A673 (cell line): ENCODE data around the gene GATAD2A. TPM values are rescaled to one million over a fixed set of nuclear protein-coding genes. Genes with fewer than 3 reads are reported as not detected.
"Not testable (repeated sequence)": the region's sequence is repeated elsewhere in the genome, so short reads cannot be mapped to it uniquely, and the experiment has no call there.

Source experiments
- BruUV-seq: library from RNA; stranded (reverse); fragments of 400-500 nt; replicated peaks from 2 replicates; lab custom pipeline; 2021; lab: Mats Ljungman, UMichigan
- CTCF ChIA-PET: fragments of 300-600 bp; sonication (Branson Sonifier 250); formaldehyde crosslinking; loops from one replicate; lab custom pipeline; 2022; ENCODE audit warnings: antibody characterized with exemption; lab: Charles Lee
- POLR2A ChIA-PET: fragments of 300-600 bp; sonication (Branson Sonifier 250); formaldehyde crosslinking; loops from one replicate; lab custom pipeline; 2022; ENCODE audit warnings: antibody characterized with exemption; ENCODE audit not compliant: low non-redundant PET; lab: Charles Lee
- DNase-seq: peaks from one replicate; pipeline ENCODE4 v3.0.0-alpha.2; 2015; ENCODE audit warnings: low spot score
- H3K27ac ChIP-seq: fragments of 200-600 bp; sonication (generic); 2 replicates; pipeline ENCODE4 v1.5.1; 2016; ENCODE audit warnings: mixed run types, low read depth, mild to moderate bottlenecking, mixed read lengths, antibody characterized with exemption, low read length; ENCODE audit not compliant: poor library complexity, severe bottlenecking
- H3K27me3 ChIP-seq: fragments of 200-600 bp; sonication (generic); replicated peaks from 2 replicates; pipeline ENCODE4 v1.6.1; 2017; ENCODE audit warnings: mixed run types, low read depth, mild to moderate bottlenecking, mixed read lengths, antibody characterized with exemption, low read length; ENCODE audit not compliant: insufficient read depth, poor library complexity
- H3K36me3 ChIP-seq: fragments of 200-600 bp; sonication (generic); 2 replicates; pipeline ENCODE4 v1.6.1; 2016; ENCODE audit warnings: mixed run types, mild to moderate bottlenecking, mixed read lengths, antibody characterized with exemption, low read length; ENCODE audit not compliant: insufficient read depth, poor library complexity, severe bottlenecking
- H3K4me1 ChIP-seq: fragments of 200-600 bp; sonication (generic); 2 replicates; pipeline ENCODE4 v1.6.1; 2017; ENCODE audit warnings: mixed run types, mild to moderate bottlenecking, mixed read lengths, antibody characterized with exemption, low read length; ENCODE audit not compliant: insufficient read depth, poor library complexity, severe bottlenecking
- H3K4me3 ChIP-seq: fragments of 200-600 bp; sonication (generic); 2 replicates; pipeline ENCODE4 v1.5.1; 2016; ENCODE audit warnings: low read depth, mixed run types, mild to moderate bottlenecking, mixed read lengths, low read length; ENCODE audit not compliant: poor library complexity, severe bottlenecking
- H3K9me3 ChIP-seq: fragments of 200-600 bp; sonication (generic); 2 replicates; pipeline ENCODE4 v1.6.1; 2016; ENCODE audit warnings: mixed run types, low read depth, mild to moderate bottlenecking, mixed read lengths, antibody characterized with exemption, low read length; ENCODE audit not compliant: poor library complexity, severe bottlenecking
- CTCF ChIP-seq: fragments of 300-800, 200-600 bp; sonication (generic); conservative IDR thresholded peaks from 2 replicates; pipeline ENCODE4 v1.5.1; 2017; ENCODE audit warnings: low read depth, mild to moderate bottlenecking, antibody characterized with exemption, low read length, moderate library complexity, mixed read lengths
- EZH2 ChIP-seq: fragments of 200-600 bp; sonication (generic); IDR thresholded peaks from 2 replicates; pipeline ENCODE4 v1.6.1; 2017; ENCODE audit warnings: borderline replicate concordance, low read depth, mild to moderate bottlenecking, mixed read lengths, antibody characterized with exemption, low read length; ENCODE audit not compliant: poor library complexity, severe bottlenecking
- intact Hi-C: fragments of 100-400 bp; cut with micrococcal nuclease; formaldehyde crosslinking; loops from one replicate; pipeline ENCODE4 v1.10.0; 2022; ENCODE audit not compliant: unreplicated experiment
- total RNA-seq: library from RNA; stranded (reverse); gene quantifications from 2 replicates; pipeline ENCODE4 v1.2.3, GENCODE V29; 2021

Gene GATAD2A
- total RNA-seq, 1 experiment from 2014 or later: 218 TPM

GRCh38 chr19:19372656-19373416, 32.6 kb upstream of the GATAD2A start:
- Histone ChIP-seq H3K9me3 (no peaks in the 10 kb centered on the region), H3K4me1 (peaks cover 5% of the 10 kb centered on the region), H3K27me3 (no peaks in the 10 kb centered on the region), H3K4me3 (no peak overlapping the region), H3K27ac (no peak overlapping the region), H3K36me3 (no peaks in the 10 kb centered on the region)
- DNase-seq: no peak
- CTCF ChIA-PET: no interaction called here
- POLR2A ChIA-PET: no interaction called here
- TF ChIP-seq CTCF (no peak), EZH2 (no peak)
- BruUV-seq: no TSS peak
- intact Hi-C loops: no loop called here

GRCh38 chr19:19379527-19379926, 25.9 kb upstream of the GATAD2A start:
- TF ChIP-seq EZH2 (no peak), CTCF (no peak)
- no TSS peak for BruUV-seq
- ChIA-PET POLR2A (interaction anchor here (0.6 kb wide), 2 partner anchors 9 to 971 kb away, joined by 8 to 9 read pairs; no protein-coding TSS in a partner anchor), CTCF (no interaction called here)
- Histone ChIP-seq H3K4me1 (peaks cover 9% of the 10 kb centered on the region), H3K4me3 (no peak overlapping the region), H3K36me3 (no peaks in the 10 kb centered on the region), H3K27me3 (no peaks in the 10 kb centered on the region), H3K27ac (no peak overlapping the region), H3K9me3 (no peaks in the 10 kb centered on the region)
- intact Hi-C loops: no loop called here
- no peak for DNase-seq

GRCh38 chr19:19380316-19380715, 25.2 kb upstream of the GATAD2A start:
- POLR2A ChIA-PET, intact Hi-C loops: not testable (repeated sequence)

More at GRCh38 chr19:19380316-19380715, 25.2 kb upstream of the GATAD2A start:
- BruUV-seq, H3K4me3 ChIP-seq, H3K9me3 ChIP-seq, H3K36me3 ChIP-seq, H3K27me3 ChIP-seq, DNase-seq, H3K27ac ChIP-seq, CTCF ChIA-PET: not testable (repeated sequence)
- H3K4me1 ChIP-seq: peaks cover 14% of the 10 kb centered on the region
